Vagina (tissue), 2 donors: ENCODE results near the gene CFAP99. TPM values are rescaled to one million over a fixed set of nuclear protein-coding genes. Genes with fewer than 3 reads are reported as not detected.

Experiments used
- DNase-seq, 2 donors: peaks; one replicate each; pipeline ENCODE4 v3.0.0-alpha.2; 2017; ENCODE audit errors: extremely low spot score in 2 of 2
- H3K27ac ChIP-seq: fragments of 200-600 bp; sonication (generic); one replicate; pipeline ENCODE4 v1.5.1; 2019
- H3K27me3 ChIP-seq: fragments of 200-600 bp; sonication (generic); one replicate; pipeline ENCODE4 v1.5.1; 2019
- H3K36me3 ChIP-seq, 2 donors: fragments of 200-600 bp; sonication (generic); one replicate each; pipeline ENCODE4 v1.5.1; 2017 to 2019
- H3K4me1 ChIP-seq: fragments of 200-600 bp; sonication (generic); one replicate; pipeline ENCODE4 v1.5.1; 2019
- H3K4me3 ChIP-seq, 2 donors: fragments of 200-600 bp; sonication (generic); 1 replicate in 1 of 2; 2 replicates in 1 of 2; pipeline ENCODE4 v1.5.1; 2016 to 2019
- H3K9me3 ChIP-seq: fragments of 200-600 bp; sonication (generic); one replicate; pipeline ENCODE4 v1.5.1; 2019
- CTCF ChIP-seq, 3 experiments: fragments of 450-650 bp in 2 of 3; fragments of 200-600 bp in 1 of 3; sonication (generic) in 1 of 3; IDR thresholded peaks; one replicate each; pipeline ENCODE4 v1.5.1; 2017 to 2019; ENCODE audit warnings: antibody characterized with exemption in 3 of 3, mild to moderate bottlenecking in 2 of 3, moderate library complexity in 2 of 3
- POLR2A ChIP-seq, 2 donors: fragments of 450-650 bp; IDR thresholded peaks; one replicate each; pipeline ENCODE4 v1.6.1; 2017; ENCODE audit warnings: antibody characterized with exemption in 2 of 2, mild to moderate bottlenecking in 2 of 2, moderate library complexity in 2 of 2
- POLR2AphosphoS5 ChIP-seq, 2 donors: sonication (generic); formaldehyde crosslinking; IDR thresholded peaks; one replicate each; pipeline ENCODE4 v1.9.0; 2017; ENCODE audit warnings: antibody characterized with exemption in 2 of 2, mild to moderate bottlenecking in 2 of 2, low read depth in 1 of 2; ENCODE audit not compliant: insufficient read depth in 1 of 2
- intact Hi-C: fragments of 100-400 bp; cut with DNase I; formaldehyde crosslinking; loops from one replicate; pipeline ENCODE4 v1.15.1; 2023
- total RNA-seq: library from RNA; depleted of rRNA; stranded (reverse); fragments of >200 nt; gene quantifications from one replicate; pipeline ENCODE4 v1.2.3, GENCODE V29; 2016

Gene CFAP99
- total RNA-seq, 1 donor from 2014 or later = not detected

DNA sequence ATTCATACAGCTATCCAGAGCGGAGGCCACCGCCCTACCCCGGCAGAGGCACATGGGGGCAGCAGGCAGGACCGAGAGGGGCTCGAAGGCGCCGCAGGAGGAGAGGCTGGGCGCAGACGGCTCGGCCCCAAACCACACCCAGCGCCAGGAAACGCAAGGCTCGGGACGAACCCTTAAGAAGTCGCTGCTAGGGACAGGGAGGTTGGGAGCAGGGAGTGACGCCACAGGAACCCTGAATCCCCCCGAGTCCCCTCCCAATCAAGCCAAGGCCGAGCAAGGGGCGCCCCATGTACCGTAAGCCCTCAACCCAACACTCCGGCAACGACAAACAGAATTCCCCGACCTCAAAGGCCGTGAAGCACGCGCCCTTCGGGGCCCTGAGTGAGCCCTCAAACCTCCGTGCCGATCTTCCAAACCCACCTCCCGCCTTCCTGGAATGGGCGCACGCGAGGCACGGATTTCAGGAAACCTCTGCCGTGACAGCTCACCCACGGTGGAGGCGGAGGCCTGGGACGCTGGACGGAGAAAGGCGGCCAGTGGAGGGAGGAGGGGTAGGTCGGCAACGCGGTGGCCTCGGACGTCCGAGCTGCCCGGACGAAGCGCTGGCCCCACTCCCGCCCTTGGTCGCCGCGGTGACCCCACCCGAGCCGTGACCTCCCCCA is 2.1 kb upstream of the CFAP99 start:
- H3K4me3 ChIP-seq = peak overlapping the region; percentile 54 to 85
- intact Hi-C loops = loop anchor here (5.0 to 10.0 kb wide), 2 partner anchors 152 to 174 kb away; partner anchors contain the start of genes HAUS3, MXD4 and POLN
- H3K4me1 ChIP-seq = peaks cover 60% of the 10 kb centered on the region
- no peaks in the 10 kb centered on the region for H3K9me3 ChIP-seq
- TF ChIP-seq POLR2A (IDR thresholded peaks at IDR 0.05) = no peak
- peak in 1 of 2 donors; percentile 15 for TF ChIP-seq POLR2AphosphoS5 (IDR thresholded peaks at IDR 0.05; ENCODE audit: insufficient read depth in 1 of 2, low read depth in 1 of 2)
- TF ChIP-seq CTCF (IDR thresholded peaks at IDR 0.05) = no peak
- no peak for DNase-seq
- H3K36me3 ChIP-seq = no peaks in the 10 kb centered on the region
- no peaks in the 10 kb centered on the region for H3K27me3 ChIP-seq
- H3K27ac ChIP-seq = peak overlapping the region; percentile 27

DNA sequence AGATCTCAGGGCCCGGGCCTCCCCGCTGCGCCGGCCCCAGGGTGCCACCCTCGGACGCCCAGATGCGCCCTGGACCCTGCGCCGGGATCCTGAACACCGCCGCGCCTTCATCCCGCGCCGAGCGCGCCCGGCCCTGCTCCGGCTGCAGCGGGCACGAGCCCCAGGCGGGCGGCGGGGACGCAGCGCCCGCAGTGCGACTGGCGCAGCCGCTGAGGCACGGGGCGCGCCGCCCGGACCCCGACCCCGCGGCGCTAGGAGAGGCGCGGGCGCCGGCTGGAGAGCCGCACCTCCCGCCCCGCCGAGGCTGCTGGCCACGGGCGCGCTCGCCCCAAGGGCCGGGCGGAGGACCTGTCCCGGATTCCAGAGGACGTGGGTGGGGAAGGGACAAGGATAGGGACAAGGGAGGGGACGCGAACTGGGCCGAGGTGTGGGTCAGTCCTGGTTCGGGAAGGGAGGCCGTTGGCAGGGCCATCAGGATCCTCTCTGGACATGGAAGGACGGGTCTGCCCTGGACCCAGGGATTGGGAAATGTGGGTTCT is 1.5 kb upstream of the CFAP99 start:
- DNase-seq = no peak
- peak overlapping the region; percentile 54 to 85 for H3K4me3 ChIP-seq
- peaks cover 57% of the 10 kb centered on the region for H3K4me1 ChIP-seq
- no peak for TF ChIP-seq CTCF (IDR thresholded peaks at IDR 0.05)
- no peak for TF ChIP-seq POLR2A (IDR thresholded peaks at IDR 0.05)
- no peak for TF ChIP-seq POLR2AphosphoS5 (IDR thresholded peaks at IDR 0.05; ENCODE audit: insufficient read depth in 1 of 2, low read depth in 1 of 2)
- no peaks in the 10 kb centered on the region for H3K27me3 ChIP-seq
- peak overlapping the region; percentile 27 for H3K27ac ChIP-seq
- no peaks in the 10 kb centered on the region for H3K36me3 ChIP-seq
- intact Hi-C loops = loop anchor here (5.0 to 10.0 kb wide), 2 partner anchors 152 to 175 kb away; partner anchors contain the start of genes HAUS3, MXD4 and POLN
- H3K9me3 ChIP-seq = no peaks in the 10 kb centered on the region

GRCh38 chr4:2417765-2418649 is 748 bp upstream of the CFAP99 start, which contains the start of gene ZFYVE28:
Gene ZFYVE28 (minus strand): TSS chr4:2418645. CDS start chr4:2418323, 322 bp downstream.
- Histone ChIP-seq H3K27ac (peak within 1 kb of the TSS; percentile 44), H3K4me3 (peak within 1 kb of the TSS; percentile 54 to 85), H3K9me3 (no peaks in the 10 kb centered on the region), H3K4me1 (peaks cover 50% of the 10 kb centered on the region), H3K27me3 (no peaks in the 10 kb centered on the region), H3K36me3 (no peaks in the 10 kb centered on the region)
- TF ChIP-seq POLR2AphosphoS5 (IDR thresholded peaks at IDR 0.05; ENCODE audit: insufficient read depth in 1 of 2, low read depth in 1 of 2) (no peak), POLR2A (IDR thresholded peaks at IDR 0.05) (peak in 1 of 2 donors; percentile 36), CTCF (IDR thresholded peaks at IDR 0.05) (no peak)
- no peak for DNase-seq
- intact Hi-C loops = loop anchor here (5.0 to 10.0 kb wide), 2 partner anchors 153 to 176 kb away; partner anchors contain the start of genes HAUS3, MXD4 and POLN

DNA sequence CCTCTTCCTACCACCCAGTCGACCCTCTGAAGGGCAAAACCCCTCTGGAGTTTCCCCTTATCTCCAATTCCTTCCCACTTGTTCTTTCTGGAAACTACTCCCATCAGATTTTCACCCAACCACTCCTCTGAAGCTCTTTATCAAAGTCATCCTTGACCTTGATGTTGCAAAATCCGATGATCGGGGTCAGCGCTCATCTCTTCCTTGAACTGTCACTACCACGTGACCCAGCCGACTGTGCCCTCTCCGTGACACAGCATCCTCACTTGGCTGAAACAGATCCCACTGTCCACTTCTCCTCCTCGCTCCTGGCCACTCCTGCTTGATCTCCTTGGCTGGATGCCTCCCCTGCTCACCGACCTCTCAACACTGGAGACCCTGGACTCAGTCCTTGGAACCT is 1.1 kb downstream of the CFAP99 start:
- H3K27ac ChIP-seq = no peak overlapping the region
- peaks cover 34% of the 10 kb centered on the region for H3K4me1 ChIP-seq
- H3K4me3 ChIP-seq = no peak overlapping the region
- TF ChIP-seq CTCF (IDR thresholded peaks at IDR 0.05) = no peak
- no peak for TF ChIP-seq POLR2A (IDR thresholded peaks at IDR 0.05)
- TF ChIP-seq POLR2AphosphoS5 (IDR thresholded peaks at IDR 0.05; ENCODE audit: insufficient read depth in 1 of 2, low read depth in 1 of 2) = no peak
- no peak for DNase-seq
- H3K9me3 ChIP-seq = no peaks in the 10 kb centered on the region
- H3K27me3 ChIP-seq = no peaks in the 10 kb centered on the region
- intact Hi-C loops = loop anchor here (5.0 to 10.0 kb wide), 2 partner anchors 155 to 178 kb away; partner anchors contain the start of genes HAUS3, MXD4 and POLN
- H3K36me3 ChIP-seq = no peaks in the 10 kb centered on the region
